HG03457 (cell line): ENCODE results near the gene ADAM23.

ENCODE experiments used
- ATAC-seq: cut with Tn5 transposase; IDR thresholded peaks from one replicate; pipeline ENCODE4 v1.9.1; 2021; ENCODE audit warnings: moderate number of reproducible peaks; ENCODE audit not compliant: unreplicated experiment

Gene ADAM23

GRCh38 chr2:206558492-206558891 lies 115.2 kb downstream of the ADAM23 start:
- ATAC-seq = no peak

GRCh38 chr2:206561962-206562361 lies 118.6 kb downstream of the ADAM23 start:
- ATAC-seq = no peak

GRCh38 chr2:206562375-206562774 lies 119.0 kb downstream of the ADAM23 start:
- ATAC-seq = no peak

GRCh38 chr2:206563374-206563773 lies 120.0 kb downstream of the ADAM23 start:
- no peak for ATAC-seq

GRCh38 chr2:206565666-206566065 lies 122.3 kb downstream of the ADAM23 start:
- no peak for ATAC-seq

- no peak for ATAC-seq
Measured at GRCh38 chr2:206569470-206569869, 126.1 kb downstream of the ADAM23 start.

GRCh38 chr2:206570199-206570598 lies 126.9 kb downstream of the ADAM23 start:
- ATAC-seq = no peak

GRCh38 chr2:206572725-206573124 lies 129.4 kb downstream of the ADAM23 start:
- no peak for ATAC-seq

- no peak for ATAC-seq
Measured at GRCh38 chr2:206573793-206574192, 130.5 kb downstream of the ADAM23 start.

GRCh38 chr2:206584323-206585116 lies 141.2 kb downstream of the ADAM23 start:
- ATAC-seq = no peak

GRCh38 chr2:206585335-206585734 lies 142.0 kb downstream of the ADAM23 start:
- no peak for ATAC-seq

- ATAC-seq = no peak
Measured at GRCh38 chr2:206586609-206587008, 143.3 kb downstream of the ADAM23 start.

- ATAC-seq = no peak
Measured at GRCh38 chr2:206597717-206598218, 154.4 kb downstream of the ADAM23 start.

GRCh38 chr2:206603243-206603642 lies 159.9 kb downstream of the ADAM23 start:
- no peak for ATAC-seq

GRCh38 chr2:206610451-206610850 lies 167.1 kb downstream of the ADAM23 start:
- no peak for ATAC-seq

GRCh38 chr2:206611191-206611590 lies 167.9 kb downstream of the ADAM23 start:
- ATAC-seq = no peak

GRCh38 chr2:206611736-206612135 lies 168.4 kb downstream of the ADAM23 start:
- ATAC-seq = no peak

- no peak for ATAC-seq
Measured at GRCh38 chr2:206614811-206615210, 171.5 kb downstream of the ADAM23 start.

GRCh38 chr2:206615417-206616089 lies 172.2 kb downstream of the ADAM23 start:
- ATAC-seq = no peak

GRCh38 chr2:206616151-206616550 lies 172.8 kb downstream of the ADAM23 start:
- ATAC-seq = no peak

- no peak for ATAC-seq
Measured at GRCh38 chr2:206619011-206619410, 175.7 kb downstream of the ADAM23 start.

- ATAC-seq = no peak
Measured at GRCh38 chr2:206626108-206626507, 182.8 kb downstream of the ADAM23 start.
